H1 (cell line): Measurements from ENCODE around the gene LUZP1. TPM values are rescaled to one million over a fixed set of nuclear protein-coding genes. Genes with fewer than 3 reads are reported as not detected.

Experiments used
- CTCF ChIA-PET: fragments of 300-600 bp; sonication (Branson Sonifier 250); formaldehyde crosslinking; loops from one replicate; lab custom pipeline; 2021; ENCODE audit not compliant: partially characterized antibody; lab: Charles Lee
- POLR2A ChIA-PET: fragments of 300-600 bp; sonication (Branson Sonifier 250); formaldehyde crosslinking; loops from one replicate; lab custom pipeline; 2021; ENCODE audit warnings: inconsistent platforms; ENCODE audit not compliant: partially characterized antibody; lab: Charles Lee
- DNase-seq, 2 experiments: peaks; one replicate each; pipeline versions ENCODE4 v3.0.0 to v3.0.0-alpha.2; 2010 to 2022; ENCODE audit warnings: low spot score in 2 of 2, low read depth in 1 of 2, mixed read lengths in 1 of 2
- FAIRE-seq: peaks from 2 replicates; lab custom pipeline; 2011; peaks lifted over from hg19 to GRCh38; lab: Jason Lieb, UNC
- H2AFZ ChIP-seq: 2 replicates; pipeline ENCODE4 v1.8.1; 2012; ENCODE audit warnings: low read length, inconsistent platforms
- H2AK5ac ChIP-seq: 2 replicates; pipeline ENCODE4 v1.6.1; 2013; ENCODE audit warnings: low read depth, low read length
- H2BK120ac ChIP-seq: replicated peaks from 2 replicates; pipeline ENCODE3; 2013; ENCODE audit warnings: low read depth, low read length, inconsistent platforms
- H2BK12ac ChIP-seq: 2 replicates; pipeline ENCODE4 v1.6.1; 2013; ENCODE audit warnings: low read depth, low read length
- H2BK15ac ChIP-seq: 2 replicates; pipeline ENCODE4 v1.6.1; 2013; ENCODE audit warnings: low read length
- H2BK20ac ChIP-seq: 2 replicates; pipeline ENCODE4 v1.6.1; 2013; ENCODE audit warnings: low read length
- H2BK5ac ChIP-seq: 2 replicates; pipeline ENCODE4 v1.6.1; 2013; ENCODE audit warnings: low read depth, low read length
- H3K14ac ChIP-seq: 2 replicates; pipeline ENCODE4 v1.6.1; 2013; ENCODE audit warnings: inconsistent platforms; ENCODE audit not compliant: insufficient read length
- H3K18ac ChIP-seq: 2 replicates; pipeline ENCODE4 v1.6.1; 2013; ENCODE audit warnings: low read length; ENCODE audit errors: extremely low read depth
- H3K23ac ChIP-seq: 2 replicates; pipeline ENCODE4 v1.6.1; 2013; ENCODE audit warnings: inconsistent platforms; ENCODE audit not compliant: insufficient read length
- H3K23me2 ChIP-seq: 2 replicates; pipeline ENCODE4 v1.6.1; 2013; ENCODE audit warnings: low read depth, low read length
- H3K27ac ChIP-seq: 2 replicates; pipeline ENCODE4 v1.6.1; 2011; ENCODE audit warnings: low read depth, low read length, inconsistent platforms
- H3K27me3 ChIP-seq, 4 experiments: replicated peaks in 1 of 4; 1 replicate in 1 of 4; 2 replicates in 3 of 4; pipeline versions ENCODE4 v1.6.1 to v1.8.1; 2011 to 2013; ENCODE audit warnings: low read length in 3 of 4, mild to moderate bottlenecking in 3 of 4, inconsistent platforms in 2 of 4, mixed read lengths in 2 of 4, moderate library complexity in 1 of 4; ENCODE audit not compliant: control insufficient read depth in 3 of 4, insufficient read depth in 3 of 4; ENCODE audit errors: extremely low read depth in 1 of 4
- H3K36me3 ChIP-seq, 4 experiments: 2 replicates each; pipeline versions ENCODE4 v1.6.1 to v1.8.1; 2011 to 2013; ENCODE audit warnings: mild to moderate bottlenecking in 4 of 4, low read length in 3 of 4, moderate library complexity in 2 of 4, control low read depth in 1 of 4, inconsistent platforms in 1 of 4; ENCODE audit not compliant: insufficient read depth in 4 of 4, control insufficient read depth in 2 of 4
- H3K4ac ChIP-seq: replicated peaks from 2 replicates; pipeline ENCODE3; 2013; ENCODE audit warnings: low read length, low read depth, mixed read lengths, inconsistent platforms; ENCODE audit not compliant: insufficient read length
- H3K4me1 ChIP-seq, 4 experiments: replicated peaks in 1 of 4; 1 replicate in 1 of 4; 2 replicates in 3 of 4; pipeline versions ENCODE4 v1.6.1 to v1.8.1; 2011 to 2013; ENCODE audit warnings: low read length in 3 of 4, inconsistent platforms in 2 of 4, mixed read lengths in 1 of 4; ENCODE audit not compliant: insufficient read depth in 4 of 4, control insufficient read depth in 3 of 4
- H3K4me2 ChIP-seq, 2 experiments: 2 replicates each; pipeline versions ENCODE4 v1.6.1 to v1.8.1; 2011 to 2013; ENCODE audit warnings: low read depth in 2 of 2, low read length in 2 of 2, control low read depth in 1 of 2, inconsistent platforms in 1 of 2, mild to moderate bottlenecking in 1 of 2; ENCODE audit not compliant: insufficient read depth in 1 of 2
- H3K4me3 ChIP-seq, 4 experiments: fragments of 200-600, 300-600 bp in 1 of 4; sonication (generic), shearing (Covaris generic), sonication (Bioruptor Twin) in 1 of 4; 2 replicates each; pipeline versions ENCODE4 v1.5.1 to v1.8.1; 2011 to 2016; ENCODE audit warnings: low read length in 4 of 4, low read depth in 3 of 4, control low read depth in 2 of 4, inconsistent platforms in 2 of 4, mild to moderate bottlenecking in 2 of 4, mixed read lengths in 1 of 4, moderate library complexity in 1 of 4; ENCODE audit not compliant: insufficient read depth in 2 of 4; ENCODE audit errors: extremely low read depth in 1 of 4
- H3K56ac ChIP-seq: replicated peaks from 2 replicates; pipeline ENCODE3; 2013; ENCODE audit warnings: low read depth, mild to moderate bottlenecking, mixed read lengths, low read length, inconsistent platforms; ENCODE audit not compliant: insufficient read length
- H3K79me1 ChIP-seq: 2 replicates; pipeline ENCODE4 v1.6.1; 2013; ENCODE audit warnings: low read depth, low read length, control low read depth
- H3K79me2 ChIP-seq, 2 experiments: 2 replicates each; pipeline versions ENCODE4 v1.6.1 to v1.8.1; 2012 to 2013; ENCODE audit warnings: low read length in 2 of 2, mild to moderate bottlenecking in 2 of 2, inconsistent platforms in 1 of 2; ENCODE audit not compliant: insufficient read depth in 2 of 2, control insufficient read depth in 1 of 2
- H3K9ac ChIP-seq, 4 experiments: replicated peaks in 1 of 4; 1 replicate in 1 of 4; 2 replicates in 3 of 4; pipeline versions ENCODE4 v1.6.1 to v1.8.1; 2011 to 2013; ENCODE audit warnings: low read depth in 3 of 4, low read length in 3 of 4, control low read depth in 2 of 4, mild to moderate bottlenecking in 2 of 4, moderate library complexity in 2 of 4, inconsistent platforms in 1 of 4; ENCODE audit errors: extremely low read depth in 1 of 4
- H3K9me3 ChIP-seq, 2 experiments: 2 replicates each; pipeline versions ENCODE4 v1.6.1 to v1.8.1; 2012 to 2013; ENCODE audit warnings: mild to moderate bottlenecking in 2 of 2, moderate library complexity in 2 of 2, control low read depth in 1 of 2, inconsistent platforms in 1 of 2, low read depth in 1 of 2, low read length in 1 of 2, mixed read lengths in 1 of 2; ENCODE audit not compliant: insufficient read depth in 2 of 2
- H4K20me1 ChIP-seq, 2 experiments: replicated peaks in 1 of 2; 2 replicates each; pipeline versions ENCODE3 to v1.8.1; 2011 to 2013; ENCODE audit warnings: inconsistent platforms in 2 of 2, low read length in 2 of 2, mild to moderate bottlenecking in 1 of 2; ENCODE audit not compliant: insufficient read depth in 2 of 2, control insufficient read depth in 1 of 2
- H4K5ac ChIP-seq: 2 replicates; pipeline ENCODE4 v1.6.1; 2013; ENCODE audit warnings: low read length, low read depth, mixed read lengths, inconsistent platforms; ENCODE audit not compliant: insufficient read length
- H4K8ac ChIP-seq: 2 replicates; pipeline ENCODE4 v1.8.0; 2013; ENCODE audit warnings: mild to moderate bottlenecking, moderate library complexity, low read length, inconsistent platforms; ENCODE audit not compliant: insufficient read depth; ENCODE audit errors: extremely low read depth
- H4K91ac ChIP-seq: replicated peaks from 2 replicates; pipeline ENCODE3; 2013; ENCODE audit warnings: low read length, mixed read lengths, inconsistent platforms; ENCODE audit not compliant: insufficient read length
- NRF1 ChIP-seq: IDR thresholded peaks from 2 replicates; pipeline ENCODE4 v1.6.1; 2011; ENCODE audit warnings: mild to moderate bottlenecking, low read depth, low read length, improper control_type of control experiment
- WGBS, 2 experiments: shearing (Covaris generic) in 1 of 2; methylation state at CpG; one replicate each; pipeline versions ENCODE4 v1.1.6 to v1.1.7; 2013 to 2015; ENCODE audit warnings: low lambda C conversion rate in 2 of 2, mixed read lengths in 2 of 2, inconsistent platforms in 1 of 2, low coverage in 1 of 2, missing lambda C conversion rate in 1 of 2; ENCODE audit not compliant: insufficient replicate concordance in 2 of 2, insufficient coverage in 1 of 2, insufficient read length in 1 of 2; ENCODE audit errors: extremely low coverage in 1 of 2, missing lambda C conversion rate in 1 of 2; 5-methylcytosine and 5-hydroxymethylcytosine counted together
- polyA plus RNA-seq, 7 experiments: library from polyadenylated mRNA; depleted of rRNA in 3 of 7; stranded (reverse) in 5 of 7; unstranded in 2 of 7; fragments of >200 nt in 5 of 7; fragments of 200-250 nt in 2 of 7; gene quantifications; 1 replicate in 5 of 7; 2 replicates in 1 of 7; 4 replicates in 1 of 7; pipeline versions ENCODE4 v1.2.1 to v1.2.3, GENCODE V29; 2011 to 2013; ENCODE audit warnings: missing spikeins in 2 of 7, mixed read lengths in 2 of 7
- total RNA-seq: library from RNA; stranded (reverse); fragmentation: NEBNext Ultra II Directional; extraction: Animal tissue kit (Norgen Biotek cat#: 25700); gene quantifications from 2 replicates; pipeline ENCODE4 v1.2.1, GENCODE V29; 2021

LUZP1 gene
- total and polyA plus RNA-seq, 2 of the 8 experiments (the other 6 are each of a cell fraction or from before 2014, with no cell fraction given) = 14.0 to 60.5 TPM

DNA sequence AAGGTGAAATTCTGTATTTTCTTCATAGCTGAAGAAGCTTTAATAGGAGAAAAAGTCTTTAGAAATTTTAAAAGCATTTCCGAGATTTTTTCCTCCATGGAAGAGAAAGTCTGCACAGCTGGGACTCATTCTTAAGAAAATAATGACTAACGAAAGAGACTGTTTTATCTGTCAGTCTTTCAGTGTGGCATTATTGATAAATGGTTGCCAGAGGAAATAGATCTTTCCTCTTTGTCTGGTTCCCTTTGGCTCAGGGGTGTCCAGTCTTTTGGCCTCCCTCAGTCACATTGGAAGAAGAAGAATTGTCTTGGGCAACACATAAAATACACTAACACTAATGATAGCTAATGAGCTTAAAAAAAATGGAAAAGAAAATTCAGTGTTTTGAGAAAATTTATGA lies 99.5 kb downstream of the LUZP1 start:
- no peak overlapping the region for H2BK12ac ChIP-seq
- peaks cover 22 to 90% (median 64%) of the 10 kb centered on the region in 4 experiments for H3K36me3 ChIP-seq
- peaks cover 4% of the 10 kb centered on the region; the same call in 1 of the 2 replicates for H3K79me1 ChIP-seq
- no peak overlapping the region for H2BK15ac ChIP-seq
- DNase-seq (no peak), FAIRE-seq (no peak)
- H3K4me2 ChIP-seq = no peak overlapping the region
- H3K9me3 ChIP-seq = no peaks in the 10 kb centered on the region
- no peak for TF ChIP-seq NRF1
- no peaks in the 10 kb centered on the region for H3K4me1 ChIP-seq
- H3K4me3 ChIP-seq = no peak overlapping the region
- no peak overlapping the region for H3K18ac ChIP-seq
- ChIA-PET CTCF (interaction anchor here (1.0 to 1.6 kb wide), 3 partner anchors 11 to 115 kb away, joined by 3 read pairs; no protein-coding TSS in a partner anchor), POLR2A (interaction anchor here (1.7 kb wide), 1 partner anchor 10 kb away, joined by 5 read pairs; no protein-coding TSS in a partner anchor)
- WGBS, 2 experiments = 80% methylated on average over 2 of the region's 2 CpGs; no CpG with 5 or more reads in 1 of the 2 experiments
- no peak overlapping the region for H3K14ac ChIP-seq
- H3K79me2 ChIP-seq = peaks cover 0 to 22% of the 10 kb centered on the region in 2 experiments; a peak in 2 of 4 replicates
- no peak overlapping the region for H3K56ac ChIP-seq
- H4K8ac ChIP-seq = no peak overlapping the region
- H2AFZ ChIP-seq = no peak overlapping the region
- no peak overlapping the region for H3K9ac ChIP-seq
- no peak overlapping the region for H4K91ac ChIP-seq
- no peak overlapping the region for H3K23ac ChIP-seq
- H3K27me3 ChIP-seq = no peaks in the 10 kb centered on the region
- H3K4ac ChIP-seq = no peak overlapping the region
- H3K27ac ChIP-seq = no peak overlapping the region
- no peaks in the 10 kb centered on the region for H3K23me2 ChIP-seq
- H4K5ac ChIP-seq = no peak overlapping the region
- H4K20me1 ChIP-seq = peaks cover 3 to 11% of the 10 kb centered on the region in 2 experiments
- H2AK5ac ChIP-seq = no peak overlapping the region
- H2BK120ac ChIP-seq = no peak overlapping the region
- H2BK20ac ChIP-seq = no peak overlapping the region
- H2BK5ac ChIP-seq = no peak overlapping the region
